HFF-Myc (cell line): ENCODE data around the gene GALNT7.
"Not testable (repeated sequence)": the region's sequence is repeated elsewhere in the genome, so short reads cannot be mapped to it uniquely, and the experiment has no call there.

Source experiments
- DNase-seq: peaks from one replicate; pipeline ENCODE4 v3.0.0-alpha.2; 2011; ENCODE audit warnings: low read depth; ENCODE audit errors: extremely low read depth
- H3K4me3 ChIP-seq: replicated peaks from 2 replicates; pipeline ENCODE4 v1.5.1; 2011; ENCODE audit warnings: low read depth, mild to moderate bottlenecking, control low read depth, low read length
- TF ChIP-seq, protein P1 (sequence below): IDR thresholded peaks from 2 replicates; pipeline ENCODE4 v1.5.1; 2012; ENCODE audit warnings: mild to moderate bottlenecking, low read depth, low read length, control low read depth; ENCODE audit errors: missing control alignments

Gene GALNT7

DNA sequence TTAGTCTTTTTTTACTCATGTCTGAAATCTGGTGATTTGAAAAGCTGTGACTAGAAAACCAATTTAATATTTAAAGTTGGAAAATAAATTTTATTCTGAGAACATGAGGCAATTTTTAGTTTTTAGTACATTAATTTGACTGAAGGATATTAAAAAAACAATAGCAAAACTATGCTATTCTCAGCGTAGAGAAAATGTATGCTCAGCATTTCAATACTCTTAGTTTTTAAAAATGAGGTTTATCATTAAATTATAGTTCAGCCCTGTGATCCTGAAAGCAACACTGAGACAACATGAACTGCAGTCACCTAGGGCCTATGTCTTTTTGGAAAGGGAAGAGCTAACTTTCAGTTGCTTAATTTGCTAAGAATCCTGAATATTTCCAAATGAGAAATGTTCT is 9.5 kb downstream of the GALNT7 start:
- TF ChIP-seq, protein P1, sequence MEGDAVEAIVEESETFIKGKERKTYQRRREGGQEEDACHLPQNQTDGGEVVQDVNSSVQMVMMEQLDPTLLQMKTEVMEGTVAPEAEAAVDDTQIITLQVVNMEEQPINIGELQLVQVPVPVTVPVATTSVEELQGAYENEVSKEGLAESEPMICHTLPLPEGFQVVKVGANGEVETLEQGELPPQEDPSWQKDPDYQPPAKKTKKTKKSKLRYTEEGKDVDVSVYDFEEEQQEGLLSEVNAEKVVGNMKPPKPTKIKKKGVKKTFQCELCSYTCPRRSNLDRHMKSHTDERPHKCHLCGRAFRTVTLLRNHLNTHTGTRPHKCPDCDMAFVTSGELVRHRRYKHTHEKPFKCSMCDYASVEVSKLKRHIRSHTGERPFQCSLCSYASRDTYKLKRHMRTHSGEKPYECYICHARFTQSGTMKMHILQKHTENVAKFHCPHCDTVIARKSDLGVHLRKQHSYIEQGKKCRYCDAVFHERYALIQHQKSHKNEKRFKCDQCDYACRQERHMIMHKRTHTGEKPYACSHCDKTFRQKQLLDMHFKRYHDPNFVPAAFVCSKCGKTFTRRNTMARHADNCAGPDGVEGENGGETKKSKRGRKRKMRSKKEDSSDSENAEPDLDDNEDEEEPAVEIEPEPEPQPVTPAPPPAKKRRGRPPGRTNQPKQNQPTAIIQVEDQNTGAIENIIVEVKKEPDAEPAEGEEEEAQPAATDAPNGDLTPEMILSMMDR, result no peak
- no peak overlapping the region for H3K4me3 ChIP-seq
- no peak for DNase-seq

DNA sequence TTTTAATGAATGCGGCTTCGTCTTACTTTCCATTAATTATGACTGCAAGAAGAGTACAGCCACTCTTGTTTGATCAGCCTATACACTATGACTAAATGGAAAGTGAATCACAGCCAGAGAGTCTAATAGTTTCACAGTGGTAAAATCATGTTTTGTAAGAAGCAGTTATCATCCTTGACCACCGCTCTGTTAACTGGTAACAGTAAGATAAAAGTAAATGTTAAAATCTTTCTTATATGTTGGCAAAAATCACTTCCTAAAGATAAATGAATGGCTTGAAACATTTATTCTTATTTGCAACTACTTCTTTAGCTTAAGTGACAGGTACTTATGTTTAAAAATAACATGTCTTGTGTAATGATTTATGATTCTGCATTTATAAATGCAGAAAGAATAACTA is 13.2 kb downstream of the GALNT7 start:
- TF ChIP-seq, protein P1, result no peak
- no peak overlapping the region for H3K4me3 ChIP-seq
- DNase-seq, result no peak

DNA sequence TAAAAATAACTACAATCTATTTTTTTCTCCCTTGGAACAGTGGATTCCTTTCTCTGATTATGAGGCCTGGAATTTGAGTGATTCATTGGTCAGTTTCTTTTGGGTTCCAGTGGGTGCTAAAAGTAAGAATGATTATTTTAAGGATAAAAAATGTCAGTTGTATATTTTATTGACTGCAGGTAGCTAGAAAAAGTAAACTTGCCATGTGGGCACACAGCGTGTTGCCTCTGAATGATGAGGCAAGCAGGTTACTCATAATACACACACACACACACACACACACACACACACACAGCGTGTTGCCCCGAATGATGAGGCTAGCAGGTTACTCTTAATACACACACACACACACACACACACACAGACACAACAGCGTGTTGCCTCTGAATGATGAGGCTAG is 13.8 kb downstream of the GALNT7 start:
- TF ChIP-seq, protein P1, result no peak
- no peak overlapping the region for H3K4me3 ChIP-seq
- no peak for DNase-seq

DNA sequence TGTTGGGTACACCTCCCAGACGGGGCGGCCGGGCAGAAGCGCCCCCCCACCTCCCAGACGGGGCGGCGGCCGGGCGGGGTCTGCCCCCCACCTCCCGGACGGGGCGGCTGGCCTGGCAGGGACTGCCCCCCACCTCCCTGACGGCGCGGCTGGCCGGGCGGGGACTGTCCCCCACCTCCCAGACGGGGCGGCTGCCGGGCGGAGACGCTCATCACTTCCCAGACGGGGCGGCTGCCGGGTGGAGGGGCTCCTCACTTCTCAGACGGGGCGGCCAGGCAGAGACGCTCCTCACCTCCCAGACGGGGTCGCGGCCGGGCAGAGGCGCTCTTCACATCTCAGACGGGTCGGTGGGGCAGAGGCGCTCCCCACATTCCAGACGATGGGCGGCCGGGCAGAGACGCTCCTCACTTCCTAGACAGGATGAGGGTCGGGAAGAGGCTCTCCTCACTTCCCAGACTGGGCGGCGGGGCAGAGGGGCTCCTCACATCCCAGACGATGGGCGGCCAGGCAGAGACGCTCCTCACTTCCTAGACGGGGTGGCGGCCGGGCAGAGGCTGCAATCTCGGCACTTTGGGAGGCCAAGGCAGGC is 15.1 kb downstream of the GALNT7 start:
- DNase-seq, H3K4me3 ChIP-seq: not testable (repeated sequence)

DNA sequence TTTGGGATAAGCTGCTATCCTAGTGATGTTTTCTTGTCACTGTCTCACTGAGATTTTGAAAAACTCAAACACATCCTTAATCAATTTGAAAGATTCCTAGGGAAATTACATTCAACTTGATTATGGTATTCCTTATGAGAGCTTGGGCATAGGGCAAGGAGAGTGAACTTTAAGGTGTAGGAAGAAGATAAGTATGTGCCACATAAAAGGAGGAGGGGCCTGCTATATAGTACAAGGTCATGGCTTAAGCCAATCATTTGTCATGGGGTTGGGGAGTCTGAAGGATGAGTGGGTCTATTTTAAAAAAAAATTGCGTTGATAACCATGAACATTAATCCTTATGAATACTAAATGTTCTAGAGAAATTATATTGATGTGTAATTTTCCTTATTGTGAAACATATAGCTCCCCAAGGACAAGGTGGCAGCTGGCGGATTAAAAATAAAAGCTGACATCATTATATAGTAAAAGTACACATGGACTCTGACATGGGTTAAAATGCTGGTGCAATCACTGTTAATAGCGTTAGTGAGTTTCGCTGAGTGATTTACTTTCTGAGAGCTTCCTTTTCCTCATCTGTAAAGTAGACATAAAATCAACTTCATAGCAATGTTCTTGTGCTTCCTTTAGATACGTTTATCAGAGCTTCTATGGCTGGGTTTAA is 17.4 kb downstream of the GALNT7 start:
- TF ChIP-seq, protein P1, result no peak
- no peak for DNase-seq
- H3K4me3 ChIP-seq, result no peak overlapping the region

DNA sequence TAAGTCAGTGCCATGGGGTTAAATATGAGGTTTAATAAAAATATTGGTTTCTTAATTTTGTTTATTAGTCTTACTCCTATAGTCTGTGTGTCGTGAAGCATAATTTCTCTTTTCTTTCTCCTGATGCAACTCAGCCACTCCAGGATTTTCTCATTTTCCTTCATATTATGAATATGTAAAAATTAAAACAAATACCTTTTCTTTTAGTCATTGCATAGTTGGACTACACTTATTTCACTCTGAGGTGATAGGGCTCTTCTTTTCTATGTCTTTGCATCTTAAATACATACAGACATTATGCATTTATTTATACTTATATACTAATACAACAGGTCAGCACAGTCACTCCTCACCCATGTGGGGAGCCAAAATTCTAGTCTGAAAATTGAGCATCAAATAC is 19.1 kb downstream of the GALNT7 start:
- TF ChIP-seq, protein P1, result no peak
- H3K4me3 ChIP-seq, result no peak overlapping the region
- no peak for DNase-seq

DNA sequence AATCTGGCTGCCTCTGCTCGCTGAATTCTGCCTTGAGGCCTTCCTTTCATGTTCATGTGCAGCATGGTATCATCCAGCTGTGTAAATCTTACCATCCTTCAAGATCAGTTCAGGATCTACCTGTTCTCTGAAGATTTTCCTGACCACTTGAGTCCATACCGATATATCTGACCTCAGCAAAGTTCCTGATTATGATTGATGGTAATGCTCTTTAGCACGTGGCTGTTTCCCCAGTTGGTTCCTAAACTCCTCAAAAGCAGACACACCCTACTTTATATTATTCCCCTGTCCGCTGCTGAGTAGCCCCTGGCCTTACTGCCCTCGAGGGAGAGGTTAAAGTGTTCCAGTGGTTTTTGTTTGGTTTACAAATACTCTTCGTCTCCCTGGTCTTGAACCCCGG is 20.0 kb downstream of the GALNT7 start:
- no peak for DNase-seq
- no peak overlapping the region for H3K4me3 ChIP-seq
- TF ChIP-seq, protein P1, result no peak
